GM06990 (cell line): ENCODE measurements around the gene ELOVL3.

Experiments used
- DNase-seq: peaks from one replicate; pipeline ENCODE4 v3.0.0-alpha.2; 2011; ENCODE audit not compliant: insufficient read length; ENCODE audit errors: extremely low read depth
- H3K27me3 ChIP-seq: replicated peaks from 2 replicates; pipeline ENCODE4 v1.6.0; 2011; ENCODE audit warnings: low read length; ENCODE audit not compliant: control insufficient read depth, insufficient read depth
- H3K36me3 ChIP-seq: 2 replicates; pipeline ENCODE4 v1.5.1; 2011; ENCODE audit warnings: low read length; ENCODE audit not compliant: control insufficient read depth, insufficient read depth
- H3K4me3 ChIP-seq: replicated peaks from 2 replicates; pipeline ENCODE4 v1.5.1; 2011; ENCODE audit warnings: low read depth, mild to moderate bottlenecking, control low read depth, low read length
- TF ChIP-seq, protein P1 (sequence below): IDR thresholded peaks from 2 replicates; pipeline ENCODE4 v1.5.1; 2011; ENCODE audit warnings: low read length, control low read depth, mild to moderate bottlenecking, inconsistent platforms; ENCODE audit not compliant: insufficient read depth, poor library complexity, severe bottlenecking

Gene ELOVL3

DNA sequence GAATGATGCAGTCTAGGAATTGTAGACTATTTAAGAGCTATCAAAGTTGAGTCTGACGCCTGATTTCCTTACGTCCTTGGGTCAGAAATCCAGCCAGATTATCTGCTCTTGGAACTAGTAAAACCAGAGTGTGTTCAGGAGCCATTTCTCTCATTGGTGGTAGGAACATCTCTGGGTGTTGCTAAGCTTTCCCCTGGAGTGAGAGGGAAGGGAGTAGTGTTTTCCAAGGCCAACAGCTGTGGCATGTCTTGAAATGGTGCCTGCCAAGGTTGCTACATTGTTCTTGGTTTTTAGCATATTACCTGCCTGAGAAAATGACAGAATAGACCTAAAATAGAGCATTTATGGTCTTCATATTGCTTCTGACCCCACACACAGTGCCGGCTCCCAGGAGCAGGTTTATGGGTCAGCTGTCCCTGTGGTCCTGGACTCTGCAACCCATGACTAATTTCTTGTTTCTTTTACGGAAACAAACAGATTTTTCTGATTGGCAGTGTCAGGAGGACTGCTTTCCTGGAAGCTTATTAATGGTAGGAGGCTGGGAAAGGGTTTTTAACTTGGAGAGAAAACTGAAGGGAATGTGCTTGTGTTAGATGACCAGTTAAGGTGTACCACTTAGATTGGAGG is 36.8 kb downstream of the ELOVL3 start:
- TF ChIP-seq, protein P1, sequence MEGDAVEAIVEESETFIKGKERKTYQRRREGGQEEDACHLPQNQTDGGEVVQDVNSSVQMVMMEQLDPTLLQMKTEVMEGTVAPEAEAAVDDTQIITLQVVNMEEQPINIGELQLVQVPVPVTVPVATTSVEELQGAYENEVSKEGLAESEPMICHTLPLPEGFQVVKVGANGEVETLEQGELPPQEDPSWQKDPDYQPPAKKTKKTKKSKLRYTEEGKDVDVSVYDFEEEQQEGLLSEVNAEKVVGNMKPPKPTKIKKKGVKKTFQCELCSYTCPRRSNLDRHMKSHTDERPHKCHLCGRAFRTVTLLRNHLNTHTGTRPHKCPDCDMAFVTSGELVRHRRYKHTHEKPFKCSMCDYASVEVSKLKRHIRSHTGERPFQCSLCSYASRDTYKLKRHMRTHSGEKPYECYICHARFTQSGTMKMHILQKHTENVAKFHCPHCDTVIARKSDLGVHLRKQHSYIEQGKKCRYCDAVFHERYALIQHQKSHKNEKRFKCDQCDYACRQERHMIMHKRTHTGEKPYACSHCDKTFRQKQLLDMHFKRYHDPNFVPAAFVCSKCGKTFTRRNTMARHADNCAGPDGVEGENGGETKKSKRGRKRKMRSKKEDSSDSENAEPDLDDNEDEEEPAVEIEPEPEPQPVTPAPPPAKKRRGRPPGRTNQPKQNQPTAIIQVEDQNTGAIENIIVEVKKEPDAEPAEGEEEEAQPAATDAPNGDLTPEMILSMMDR, result no peak
- Histone ChIP-seq H3K36me3 (peaks cover 5% of the 10 kb centered on the region), H3K27me3 (no peaks in the 10 kb centered on the region), H3K4me3 (no peak overlapping the region)
- DNase-seq, result no peak

- Histone ChIP-seq H3K27me3 (no peaks in the 10 kb centered on the region), H3K36me3 (peaks cover 5% of the 10 kb centered on the region), H3K4me3 (no peak overlapping the region)
- TF ChIP-seq, protein P1, result no peak
- no peak for DNase-seq
These were observed 38.3 kb downstream of the ELOVL3 start for GRCh38 chr10:102264371-102264770.

GRCh38 chr10:102266670-102267069 is 40.6 kb downstream of the ELOVL3 start:
- H3K36me3 ChIP-seq, result peaks cover 3% of the 10 kb centered on the region
- no peak for DNase-seq
- no peak overlapping the region for H3K4me3 ChIP-seq
- TF ChIP-seq, protein P1, result no peak
- no peaks in the 10 kb centered on the region for H3K27me3 ChIP-seq

DNA sequence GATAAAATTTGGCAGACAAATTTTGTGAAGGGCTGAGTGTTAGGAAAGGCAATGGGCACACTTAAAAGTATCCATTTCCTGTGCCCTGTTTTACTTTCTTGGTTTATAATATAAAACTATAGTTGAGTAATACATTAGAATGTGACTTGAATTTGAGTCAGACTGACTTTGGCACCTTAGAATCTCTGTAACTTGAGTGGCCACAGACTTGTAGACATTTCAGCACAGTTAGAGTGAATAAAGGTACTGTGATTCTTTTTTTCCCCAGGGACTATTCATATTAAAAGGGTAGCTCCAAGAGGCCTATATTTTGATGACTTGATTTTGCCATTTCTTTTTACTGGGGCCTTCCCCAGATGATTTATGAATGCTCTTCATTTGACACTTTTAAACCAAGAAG is 41.6 kb downstream of the ELOVL3 start:
- H3K27me3 ChIP-seq, result no peaks in the 10 kb centered on the region
- DNase-seq, result no peak
- no peak overlapping the region for H3K4me3 ChIP-seq
- H3K36me3 ChIP-seq, result peaks cover 1% of the 10 kb centered on the region
- TF ChIP-seq, protein P1, result no peak

GRCh38 chr10:102268375-102268888 is 42.3 kb downstream of the ELOVL3 start:
- no peak overlapping the region for H3K4me3 ChIP-seq
- H3K27me3 ChIP-seq, result no peaks in the 10 kb centered on the region
- no peaks in the 10 kb centered on the region; the same call in none of the 2 replicates for H3K36me3 ChIP-seq
- TF ChIP-seq, protein P1, result peak; percentile 13
- DNase-seq, result no peak
